H1 (cell line): ENCODE results near the gene CALY. TPM values are rescaled to one million over a fixed set of nuclear protein-coding genes. Genes with fewer than 3 reads are reported as not detected.

Experiments used
- CTCF ChIA-PET: fragments of 300-600 bp; sonication (Branson Sonifier 250); formaldehyde crosslinking; loops from one replicate; lab custom pipeline; 2021; ENCODE audit not compliant: partially characterized antibody; lab: Charles Lee
- POLR2A ChIA-PET: fragments of 300-600 bp; sonication (Branson Sonifier 250); formaldehyde crosslinking; loops from one replicate; lab custom pipeline; 2021; ENCODE audit warnings: inconsistent platforms; ENCODE audit not compliant: partially characterized antibody; lab: Charles Lee
- DNase-seq, 2 experiments: peaks; one replicate each; pipeline versions ENCODE4 v3.0.0 to v3.0.0-alpha.2; 2010 to 2022; ENCODE audit warnings: low spot score in 2 of 2, low read depth in 1 of 2, mixed read lengths in 1 of 2
- FAIRE-seq: peaks from 2 replicates; lab custom pipeline; 2011; peaks lifted over from hg19 to GRCh38; lab: Jason Lieb, UNC
- H2AFZ ChIP-seq: 2 replicates; pipeline ENCODE4 v1.8.1; 2012; ENCODE audit warnings: low read length, inconsistent platforms
- H2AK5ac ChIP-seq: 2 replicates; pipeline ENCODE4 v1.6.1; 2013; ENCODE audit warnings: low read depth, low read length
- H2BK120ac ChIP-seq: replicated peaks from 2 replicates; pipeline ENCODE3; 2013; ENCODE audit warnings: low read depth, low read length, inconsistent platforms
- H2BK12ac ChIP-seq: 2 replicates; pipeline ENCODE4 v1.6.1; 2013; ENCODE audit warnings: low read depth, low read length
- H2BK15ac ChIP-seq: 2 replicates; pipeline ENCODE4 v1.6.1; 2013; ENCODE audit warnings: low read length
- H2BK20ac ChIP-seq: 2 replicates; pipeline ENCODE4 v1.6.1; 2013; ENCODE audit warnings: low read length
- H2BK5ac ChIP-seq: 2 replicates; pipeline ENCODE4 v1.6.1; 2013; ENCODE audit warnings: low read depth, low read length
- H3K14ac ChIP-seq: 2 replicates; pipeline ENCODE4 v1.6.1; 2013; ENCODE audit warnings: inconsistent platforms; ENCODE audit not compliant: insufficient read length
- H3K18ac ChIP-seq: 2 replicates; pipeline ENCODE4 v1.6.1; 2013; ENCODE audit warnings: low read length; ENCODE audit errors: extremely low read depth
- H3K23ac ChIP-seq: 2 replicates; pipeline ENCODE4 v1.6.1; 2013; ENCODE audit warnings: inconsistent platforms; ENCODE audit not compliant: insufficient read length
- H3K23me2 ChIP-seq: 2 replicates; pipeline ENCODE4 v1.6.1; 2013; ENCODE audit warnings: low read depth, low read length
- H3K27ac ChIP-seq: 2 replicates; pipeline ENCODE4 v1.6.1; 2011; ENCODE audit warnings: low read depth, low read length, inconsistent platforms
- H3K27me3 ChIP-seq, 4 experiments: replicated peaks in 1 of 4; 1 replicate in 1 of 4; 2 replicates in 3 of 4; pipeline versions ENCODE4 v1.6.1 to v1.8.1; 2011 to 2013; ENCODE audit warnings: low read length in 3 of 4, mild to moderate bottlenecking in 3 of 4, inconsistent platforms in 2 of 4, mixed read lengths in 2 of 4, moderate library complexity in 1 of 4; ENCODE audit not compliant: control insufficient read depth in 3 of 4, insufficient read depth in 3 of 4; ENCODE audit errors: extremely low read depth in 1 of 4
- H3K36me3 ChIP-seq, 4 experiments: 2 replicates each; pipeline versions ENCODE4 v1.6.1 to v1.8.1; 2011 to 2013; ENCODE audit warnings: mild to moderate bottlenecking in 4 of 4, low read length in 3 of 4, moderate library complexity in 2 of 4, control low read depth in 1 of 4, inconsistent platforms in 1 of 4; ENCODE audit not compliant: insufficient read depth in 4 of 4, control insufficient read depth in 2 of 4
- H3K4ac ChIP-seq: replicated peaks from 2 replicates; pipeline ENCODE3; 2013; ENCODE audit warnings: low read length, low read depth, mixed read lengths, inconsistent platforms; ENCODE audit not compliant: insufficient read length
- H3K4me1 ChIP-seq, 4 experiments: replicated peaks in 1 of 4; 1 replicate in 1 of 4; 2 replicates in 3 of 4; pipeline versions ENCODE4 v1.6.1 to v1.8.1; 2011 to 2013; ENCODE audit warnings: low read length in 3 of 4, inconsistent platforms in 2 of 4, mixed read lengths in 1 of 4; ENCODE audit not compliant: insufficient read depth in 4 of 4, control insufficient read depth in 3 of 4
- H3K4me2 ChIP-seq, 2 experiments: 2 replicates each; pipeline versions ENCODE4 v1.6.1 to v1.8.1; 2011 to 2013; ENCODE audit warnings: low read depth in 2 of 2, low read length in 2 of 2, control low read depth in 1 of 2, inconsistent platforms in 1 of 2, mild to moderate bottlenecking in 1 of 2; ENCODE audit not compliant: insufficient read depth in 1 of 2
- H3K4me3 ChIP-seq, 4 experiments: fragments of 200-600, 300-600 bp in 1 of 4; sonication (generic), shearing (Covaris generic), sonication (Bioruptor Twin) in 1 of 4; 2 replicates each; pipeline versions ENCODE4 v1.5.1 to v1.8.1; 2011 to 2016; ENCODE audit warnings: low read length in 4 of 4, low read depth in 3 of 4, control low read depth in 2 of 4, inconsistent platforms in 2 of 4, mild to moderate bottlenecking in 2 of 4, mixed read lengths in 1 of 4, moderate library complexity in 1 of 4; ENCODE audit not compliant: insufficient read depth in 2 of 4; ENCODE audit errors: extremely low read depth in 1 of 4
- H3K56ac ChIP-seq: replicated peaks from 2 replicates; pipeline ENCODE3; 2013; ENCODE audit warnings: low read depth, mild to moderate bottlenecking, mixed read lengths, low read length, inconsistent platforms; ENCODE audit not compliant: insufficient read length
- H3K79me1 ChIP-seq: 2 replicates; pipeline ENCODE4 v1.6.1; 2013; ENCODE audit warnings: low read depth, low read length, control low read depth
- H3K79me2 ChIP-seq, 2 experiments: 2 replicates each; pipeline versions ENCODE4 v1.6.1 to v1.8.1; 2012 to 2013; ENCODE audit warnings: low read length in 2 of 2, mild to moderate bottlenecking in 2 of 2, inconsistent platforms in 1 of 2; ENCODE audit not compliant: insufficient read depth in 2 of 2, control insufficient read depth in 1 of 2
- H3K9ac ChIP-seq, 4 experiments: replicated peaks in 1 of 4; 1 replicate in 1 of 4; 2 replicates in 3 of 4; pipeline versions ENCODE4 v1.6.1 to v1.8.1; 2011 to 2013; ENCODE audit warnings: low read depth in 3 of 4, low read length in 3 of 4, control low read depth in 2 of 4, mild to moderate bottlenecking in 2 of 4, moderate library complexity in 2 of 4, inconsistent platforms in 1 of 4; ENCODE audit errors: extremely low read depth in 1 of 4
- H3K9me3 ChIP-seq, 2 experiments: 2 replicates each; pipeline versions ENCODE4 v1.6.1 to v1.8.1; 2012 to 2013; ENCODE audit warnings: mild to moderate bottlenecking in 2 of 2, moderate library complexity in 2 of 2, control low read depth in 1 of 2, inconsistent platforms in 1 of 2, low read depth in 1 of 2, low read length in 1 of 2, mixed read lengths in 1 of 2; ENCODE audit not compliant: insufficient read depth in 2 of 2
- H4K20me1 ChIP-seq, 2 experiments: replicated peaks in 1 of 2; 2 replicates each; pipeline versions ENCODE3 to v1.8.1; 2011 to 2013; ENCODE audit warnings: inconsistent platforms in 2 of 2, low read length in 2 of 2, mild to moderate bottlenecking in 1 of 2; ENCODE audit not compliant: insufficient read depth in 2 of 2, control insufficient read depth in 1 of 2
- H4K5ac ChIP-seq: 2 replicates; pipeline ENCODE4 v1.6.1; 2013; ENCODE audit warnings: low read length, low read depth, mixed read lengths, inconsistent platforms; ENCODE audit not compliant: insufficient read length
- H4K8ac ChIP-seq: 2 replicates; pipeline ENCODE4 v1.8.0; 2013; ENCODE audit warnings: mild to moderate bottlenecking, moderate library complexity, low read length, inconsistent platforms; ENCODE audit not compliant: insufficient read depth; ENCODE audit errors: extremely low read depth
- H4K91ac ChIP-seq: replicated peaks from 2 replicates; pipeline ENCODE3; 2013; ENCODE audit warnings: low read length, mixed read lengths, inconsistent platforms; ENCODE audit not compliant: insufficient read length
- BACH1 ChIP-seq: IDR thresholded peaks from 2 replicates; pipeline ENCODE4 v1.6.1; 2012; ENCODE audit warnings: low read length, improper control_type of control experiment
- BCL11A ChIP-seq, 2 experiments: IDR thresholded peaks; one replicate each; pipeline ENCODE4 v1.6.1; 2011; ENCODE audit warnings: low read depth in 2 of 2, low read length in 2 of 2, mild to moderate bottlenecking in 2 of 2
- CBX5 ChIP-seq: fragments of 300-800, 300-1000 bp; sonication (generic); IDR thresholded peaks from 2 replicates; pipeline ENCODE4 v1.7.1; 2016; ENCODE audit warnings: antibody characterized with exemption, low read length, low read depth
- EP300 ChIP-seq, 2 experiments: IDR thresholded peaks; 1 replicate in 1 of 2; 2 replicates in 1 of 2; pipeline ENCODE4 v1.6.1; 2011 to 2012; ENCODE audit warnings: low read depth in 2 of 2, low read length in 2 of 2, mild to moderate bottlenecking in 2 of 2, borderline replicate concordance in 1 of 2, inconsistent platforms in 1 of 2, moderate library complexity in 1 of 2
- KDM4A ChIP-seq: IDR thresholded peaks from one replicate; pipeline ENCODE4 v1.7.1; 2012; ENCODE audit warnings: low read depth, mild to moderate bottlenecking, moderate library complexity, low read length, inconsistent platforms; ENCODE audit not compliant: severe bottlenecking
- RBBP5 ChIP-seq: IDR thresholded peaks from 2 replicates; pipeline ENCODE4 v1.7.1; 2012; ENCODE audit warnings: low read depth, mild to moderate bottlenecking, inconsistent platforms, low read length, moderate library complexity, borderline replicate concordance
- RFX5 ChIP-seq: IDR thresholded peaks from 2 replicates; pipeline ENCODE4 v1.6.1; 2011; ENCODE audit warnings: low read depth, low read length, improper control_type of control experiment, borderline replicate concordance
- SP4 ChIP-seq: IDR thresholded peaks from 2 replicates; pipeline ENCODE4 v1.6.1; 2012; ENCODE audit warnings: low read length, inconsistent platforms
- TAF1 ChIP-seq: IDR thresholded peaks from 2 replicates; pipeline ENCODE4 v1.6.1; 2011; ENCODE audit warnings: mild to moderate bottlenecking, low read depth, low read length
- TEAD4 ChIP-seq: IDR thresholded peaks from 2 replicates; pipeline ENCODE4 v1.6.1; 2012; ENCODE audit warnings: low read depth, low read length, inconsistent platforms, mixed read lengths
- WGBS, 2 experiments: shearing (Covaris generic) in 1 of 2; methylation state at CpG; one replicate each; pipeline versions ENCODE4 v1.1.6 to v1.1.7; 2013 to 2015; ENCODE audit warnings: low lambda C conversion rate in 2 of 2, mixed read lengths in 2 of 2, inconsistent platforms in 1 of 2, low coverage in 1 of 2, missing lambda C conversion rate in 1 of 2; ENCODE audit not compliant: insufficient replicate concordance in 2 of 2, insufficient coverage in 1 of 2, insufficient read length in 1 of 2; ENCODE audit errors: extremely low coverage in 1 of 2, missing lambda C conversion rate in 1 of 2; 5-methylcytosine and 5-hydroxymethylcytosine counted together
- polyA plus RNA-seq, 7 experiments: library from polyadenylated mRNA; depleted of rRNA in 3 of 7; stranded (reverse) in 5 of 7; unstranded in 2 of 7; fragments of >200 nt in 5 of 7; fragments of 200-250 nt in 2 of 7; gene quantifications; 1 replicate in 5 of 7; 2 replicates in 1 of 7; 4 replicates in 1 of 7; pipeline versions ENCODE4 v1.2.1 to v1.2.3, GENCODE V29; 2011 to 2013; ENCODE audit warnings: missing spikeins in 2 of 7, mixed read lengths in 2 of 7
- total RNA-seq: library from RNA; stranded (reverse); fragmentation: NEBNext Ultra II Directional; extraction: Animal tissue kit (Norgen Biotek cat#: 25700); gene quantifications from 2 replicates; pipeline ENCODE4 v1.2.1, GENCODE V29; 2021

The CALY gene
- total and polyA plus RNA-seq, 2 of the 8 experiments (the other 6 are each of a cell fraction or from before 2014, with no cell fraction given) = 1.3 to 1.5 TPM

GRCh38 chr10:133362846-133363245 lies 26.1 kb upstream of the CALY start:
- Histone ChIP-seq H2BK20ac (no peak overlapping the region), H4K5ac (no peak overlapping the region), H3K14ac (no peak overlapping the region), H3K9me3 (no peaks in the 10 kb centered on the region), H3K4me1 (no peaks in the 10 kb centered on the region), H2BK12ac (no peak overlapping the region), H3K4ac (no peak overlapping the region), H2AFZ (no peak overlapping the region), H3K27ac (no peak overlapping the region), H3K79me1 (no peaks in the 10 kb centered on the region), H4K91ac (no peak overlapping the region), H3K23me2 (no peaks in the 10 kb centered on the region; the same call in 1 of the 2 replicates), H4K8ac (no peak overlapping the region; the same call in 1 of the 2 replicates), H4K20me1 (peaks cover 4 to 5% of the 10 kb centered on the region in 2 experiments), H3K27me3 (peaks cover 0 to 19% (median 7%) of the 10 kb centered on the region in 4 experiments; a peak in 5 of 7 replicates), H2AK5ac (no peak overlapping the region), H3K18ac (no peak overlapping the region), H3K9ac (no peak overlapping the region), H2BK15ac (no peak overlapping the region), H3K4me2 (no peak overlapping the region), H2BK120ac (no peak overlapping the region), H3K4me3 (no peak overlapping the region), H2BK5ac (no peak overlapping the region), H3K79me2 (no peaks in the 10 kb centered on the region), H3K23ac (no peak overlapping the region), H3K56ac (no peak overlapping the region), H3K36me3 (peaks cover 13 to 39% (median 32%) of the 10 kb centered on the region in 4 experiments)
- WGBS, 2 experiments = 94% methylated on average over 13 of the region's 13 CpGs; no CpG with 5 or more reads in 1 of the 2 experiments
- ChIA-PET CTCF (interaction anchor here (0.9 to 1.9 kb wide), 4 partner anchors 9 to 49 kb away, joined by 4 to 6 read pairs (median 4); no protein-coding TSS in a partner anchor), POLR2A (interaction anchor here (1.1 to 3.0 kb wide), 2 partner anchors 16 to 19 kb away, joined by 3 to 9 read pairs; partner anchors contain the start of gene PRAP1)
- DNase-seq (no peak), FAIRE-seq (no peak)
- TF ChIP-seq CBX5 (no peak), RFX5 (no peak), TAF1 (no peak), BACH1 (no peak), SP4 (no peak), EP300 (IDR thresholded peaks at IDR 0.05; ENCODE audit: borderline replicate concordance in 1 of 2, low read depth in 2 of 2, low read length in 2 of 2) (no peak), KDM4A (no peak), BCL11A (IDR thresholded peaks at IDR 0.05; ENCODE audit: low read depth in 2 of 2, low read length in 2 of 2) (no peak), RBBP5 (no peak), TEAD4 (no peak)
